ENCODE results near the gene OS9.
A peak's percentile ranks its signal among the peaks of the same experiment; 100 is the strongest.

Gene OS9

DNA sequence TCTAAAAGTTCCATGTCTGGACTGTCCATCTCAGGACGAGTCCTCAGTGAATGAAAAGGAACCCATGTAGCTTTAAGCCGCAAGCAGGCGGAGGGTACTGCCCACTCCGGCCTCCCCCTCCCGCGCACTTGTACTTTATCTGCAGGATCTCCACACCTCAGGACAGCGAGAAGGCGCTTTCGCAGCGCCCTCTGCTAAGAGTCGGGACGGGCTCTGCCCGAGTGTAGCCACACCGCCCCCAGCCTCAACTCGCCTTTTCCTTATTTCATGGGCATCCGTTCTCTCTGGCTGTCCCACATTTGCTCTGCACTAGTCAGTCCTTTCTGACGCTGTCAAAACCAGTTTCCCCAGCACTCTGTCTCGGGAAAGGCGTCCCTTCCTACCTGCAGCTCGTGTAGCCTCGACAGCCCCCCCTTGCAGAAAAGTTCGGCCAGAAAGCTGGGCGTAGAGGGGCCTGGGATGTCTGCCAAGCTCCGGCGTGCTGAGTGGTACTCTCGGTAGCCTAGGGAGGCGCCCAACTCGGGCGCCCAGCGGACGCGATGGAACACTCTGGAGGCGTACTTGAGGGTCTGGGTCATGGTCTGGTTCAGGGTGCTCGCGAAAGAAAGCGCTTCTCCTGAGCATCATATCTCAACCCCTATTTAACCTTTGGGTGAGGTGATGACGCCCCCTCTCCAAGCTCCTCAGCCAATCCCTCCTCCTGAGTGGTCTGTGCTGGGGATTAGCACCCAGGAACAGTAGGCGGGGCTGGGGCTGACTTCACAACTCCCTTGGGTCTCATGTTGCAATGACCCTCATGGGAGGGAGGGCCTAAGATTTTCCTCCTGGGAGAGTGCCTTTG, 72.8 kb downstream of the OS9 start, which contains the start of gene CYP27B1:
CYP27B1 (minus strand) TSS at position 615 of the 841 bp plus-strand sequence; CDS start at position 578, 37 bp downstream.
- H3K9me3 ChIP-seq (ENCODE audit: control insufficient read depth, insufficient read depth, low read depth, low read length) = no peaks in the 10 kb centered on the region
- ChIA-PET CTCF (interaction anchor here (0.5 to 3.8 kb wide), 11 partner anchors 9 to 174 kb away, joined by 3 to 26 read pairs (median 3); partner anchors contain the start of genes MARCHF9 and TSFM), POLR2A (interaction anchor here (0.5 to 2.5 kb wide), 7 partner anchors 10 to 127 kb away, joined by 3 to 8 read pairs (median 4); partner anchors contain the start of genes CDK4 and TSPAN31)
- peaks cover 0 to 34% of the 10 kb centered on the region in 2 experiments; a peak in 2 of 3 replicates for H3K36me3 ChIP-seq (ENCODE audit: control insufficient read depth in 2 of 2, insufficient read depth in 1 of 2, low read length in 2 of 2)
- H3K4me1 ChIP-seq (ENCODE audit: control insufficient read depth, insufficient read depth, low read length) = peaks cover 18% of the 10 kb centered on the region
- H3K4me3 ChIP-seq (ENCODE audit: low read depth, low read length) = peak within 1 kb of the TSS; percentile 24
- no peak within 1 kb of the TSS; the same call in 1 of the 2 replicates for H3K27ac ChIP-seq (ENCODE audit: extremely low read depth, low read depth, low read length)
- TF ChIP-seq KLF1 (tag by site-specific recombination; IDR thresholded peaks at IDR 0.05) (peak; percentile 49), TRIM28 (IDR thresholded peaks at IDR 0.05; ENCODE audit: borderline replicate concordance, low read length) (no peak), ZNF324 (tag by site-specific recombination; IDR thresholded peaks at IDR 0.05) (0 out of 2 replicates have a peak, but pooled peaks have one; percentile 29), ZSCAN23 (tag by site-specific recombination; IDR thresholded peaks at IDR 0.05) (no peak), BCL11A (tag by site-specific recombination; IDR thresholded peaks at IDR 0.05; ENCODE audit: low read depth) (no peak), ZNF2 (tag by site-specific recombination; IDR thresholded peaks at IDR 0.05) (no peak), OSR2 (tag by site-specific recombination; IDR thresholded peaks at IDR 0.05) (peak; percentile 69), ZBTB8A (tag by site-specific recombination; IDR thresholded peaks at IDR 0.05) (peak; percentile 97), SP3 (tag by site-specific recombination; IDR thresholded peaks at IDR 0.05) (peak; percentile 52; the same call in 1 of the 2 replicates), GLIS2 (tag by site-specific recombination; IDR thresholded peaks at IDR 0.05) (peak; percentile 82; the same call in 1 of the 2 replicates), ZNF341 (tag by site-specific recombination; IDR thresholded peaks at IDR 0.05; ENCODE audit: low read depth) (peak; percentile 97), EGR2 (tag by site-specific recombination; IDR thresholded peaks at IDR 0.05; ENCODE audit: low read depth) (peak; percentile 70), BCL11B (tag by site-specific recombination; IDR thresholded peaks at IDR 0.05; ENCODE audit: low read depth) (no peak), ZNF670 (tag by site-specific recombination; IDR thresholded peaks at IDR 0.05; ENCODE audit: low read depth) (no peak), ZEB2 (tag by site-specific recombination; IDR thresholded peaks at IDR 0.05) (peak; percentile 57), MZF1 (tag by site-specific recombination; IDR thresholded peaks at IDR 0.05; ENCODE audit: borderline replicate concordance) (peak; percentile 61; the same call in 1 of the 2 replicates), WT1 (tag by site-specific recombination; IDR thresholded peaks at IDR 0.05) (peak; percentile 68)
- TF ChIP-seq, protein P1, sequence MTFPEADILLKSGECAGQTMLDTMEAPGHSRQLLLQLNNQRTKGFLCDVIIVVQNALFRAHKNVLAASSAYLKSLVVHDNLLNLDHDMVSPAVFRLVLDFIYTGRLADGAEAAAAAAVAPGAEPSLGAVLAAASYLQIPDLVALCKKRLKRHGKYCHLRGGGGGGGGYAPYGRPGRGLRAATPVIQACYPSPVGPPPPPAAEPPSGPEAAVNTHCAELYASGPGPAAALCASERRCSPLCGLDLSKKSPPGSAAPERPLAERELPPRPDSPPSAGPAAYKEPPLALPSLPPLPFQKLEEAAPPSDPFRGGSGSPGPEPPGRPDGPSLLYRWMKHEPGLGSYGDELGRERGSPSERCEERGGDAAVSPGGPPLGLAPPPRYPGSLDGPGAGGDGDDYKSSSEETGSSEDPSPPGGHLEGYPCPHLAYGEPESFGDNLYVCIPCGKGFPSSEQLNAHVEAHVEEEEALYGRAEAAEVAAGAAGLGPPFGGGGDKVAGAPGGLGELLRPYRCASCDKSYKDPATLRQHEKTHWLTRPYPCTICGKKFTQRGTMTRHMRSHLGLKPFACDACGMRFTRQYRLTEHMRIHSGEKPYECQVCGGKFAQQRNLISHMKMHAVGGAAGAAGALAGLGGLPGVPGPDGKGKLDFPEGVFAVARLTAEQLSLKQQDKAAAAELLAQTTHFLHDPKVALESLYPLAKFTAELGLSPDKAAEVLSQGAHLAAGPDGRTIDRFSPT (tag by site-specific recombination; IDR thresholded peaks at IDR 0.05) = no peak
- TF ChIP-seq, protein P2, sequence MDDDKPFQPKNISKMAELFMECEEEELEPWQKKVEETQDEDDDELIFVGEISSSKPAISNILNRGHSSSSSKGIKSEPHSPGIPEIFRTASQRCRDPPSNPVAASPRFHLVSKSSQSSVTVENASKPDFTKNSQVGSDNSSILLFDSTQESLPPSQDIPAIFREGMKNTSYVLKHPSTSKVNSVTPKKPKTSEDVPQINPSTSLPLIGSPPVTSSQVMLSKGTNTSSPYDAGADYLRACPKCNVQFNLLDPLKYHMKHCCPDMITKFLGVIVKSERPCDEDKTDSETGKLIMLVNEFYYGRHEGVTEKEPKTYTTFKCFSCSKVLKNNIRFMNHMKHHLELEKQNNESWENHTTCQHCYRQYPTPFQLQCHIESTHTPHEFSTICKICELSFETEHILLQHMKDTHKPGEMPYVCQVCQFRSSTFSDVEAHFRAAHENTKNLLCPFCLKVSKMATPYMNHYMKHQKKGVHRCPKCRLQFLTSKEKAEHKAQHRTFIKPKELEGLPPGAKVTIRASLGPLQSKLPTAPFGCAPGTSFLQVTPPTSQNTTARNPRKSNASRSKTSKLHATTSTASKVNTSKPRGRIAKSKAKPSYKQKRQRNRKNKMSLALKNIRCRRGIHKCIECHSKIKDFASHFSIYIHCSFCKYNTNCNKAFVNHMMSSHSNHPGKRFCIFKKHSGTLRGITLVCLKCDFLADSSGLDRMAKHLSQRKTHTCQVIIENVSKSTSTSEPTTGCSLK (tag by site-specific recombination; IDR thresholded peaks at IDR 0.05) = no peak
- TF ChIP-seq, protein P3, sequence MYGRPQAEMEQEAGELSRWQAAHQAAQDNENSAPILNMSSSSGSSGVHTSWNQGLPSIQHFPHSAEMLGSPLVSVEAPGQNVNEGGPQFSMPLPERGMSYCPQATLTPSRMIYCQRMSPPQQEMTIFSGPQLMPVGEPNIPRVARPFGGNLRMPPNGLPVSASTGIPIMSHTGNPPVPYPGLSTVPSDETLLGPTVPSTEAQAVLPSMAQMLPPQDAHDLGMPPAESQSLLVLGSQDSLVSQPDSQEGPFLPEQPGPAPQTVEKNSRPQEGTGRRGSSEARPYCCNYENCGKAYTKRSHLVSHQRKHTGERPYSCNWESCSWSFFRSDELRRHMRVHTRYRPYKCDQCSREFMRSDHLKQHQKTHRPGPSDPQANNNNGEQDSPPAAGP (tag by site-specific recombination; IDR thresholded peaks at IDR 0.05) = peak; percentile 62
- TF ChIP-seq, protein P4, sequence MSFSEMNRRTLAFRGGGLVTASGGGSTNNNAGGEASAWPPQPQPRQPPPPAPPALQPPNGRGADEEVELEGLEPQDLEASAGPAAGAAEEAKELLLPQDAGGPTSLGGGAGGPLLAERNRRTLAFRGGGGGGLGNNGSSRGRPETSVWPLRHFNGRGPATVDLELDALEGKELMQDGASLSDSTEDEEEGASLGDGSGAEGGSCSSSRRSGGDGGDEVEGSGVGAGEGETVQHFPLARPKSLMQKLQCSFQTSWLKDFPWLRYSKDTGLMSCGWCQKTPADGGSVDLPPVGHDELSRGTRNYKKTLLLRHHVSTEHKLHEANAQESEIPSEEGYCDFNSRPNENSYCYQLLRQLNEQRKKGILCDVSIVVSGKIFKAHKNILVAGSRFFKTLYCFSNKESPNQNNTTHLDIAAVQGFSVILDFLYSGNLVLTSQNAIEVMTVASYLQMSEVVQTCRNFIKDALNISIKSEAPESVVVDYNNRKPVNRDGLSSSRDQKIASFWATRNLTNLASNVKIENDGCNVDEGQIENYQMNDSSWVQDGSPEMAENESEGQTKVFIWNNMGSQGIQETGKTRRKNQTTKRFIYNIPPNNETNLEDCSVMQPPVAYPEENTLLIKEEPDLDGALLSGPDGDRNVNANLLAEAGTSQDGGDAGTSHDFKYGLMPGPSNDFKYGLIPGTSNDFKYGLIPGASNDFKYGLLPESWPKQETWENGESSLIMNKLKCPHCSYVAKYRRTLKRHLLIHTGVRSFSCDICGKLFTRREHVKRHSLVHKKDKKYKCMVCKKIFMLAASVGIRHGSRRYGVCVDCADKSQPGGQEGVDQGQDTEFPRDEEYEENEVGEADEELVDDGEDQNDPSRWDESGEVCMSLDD (tag by site-specific recombination; IDR thresholded peaks at IDR 0.05) = no peak
- TF ChIP-seq, protein P5, sequence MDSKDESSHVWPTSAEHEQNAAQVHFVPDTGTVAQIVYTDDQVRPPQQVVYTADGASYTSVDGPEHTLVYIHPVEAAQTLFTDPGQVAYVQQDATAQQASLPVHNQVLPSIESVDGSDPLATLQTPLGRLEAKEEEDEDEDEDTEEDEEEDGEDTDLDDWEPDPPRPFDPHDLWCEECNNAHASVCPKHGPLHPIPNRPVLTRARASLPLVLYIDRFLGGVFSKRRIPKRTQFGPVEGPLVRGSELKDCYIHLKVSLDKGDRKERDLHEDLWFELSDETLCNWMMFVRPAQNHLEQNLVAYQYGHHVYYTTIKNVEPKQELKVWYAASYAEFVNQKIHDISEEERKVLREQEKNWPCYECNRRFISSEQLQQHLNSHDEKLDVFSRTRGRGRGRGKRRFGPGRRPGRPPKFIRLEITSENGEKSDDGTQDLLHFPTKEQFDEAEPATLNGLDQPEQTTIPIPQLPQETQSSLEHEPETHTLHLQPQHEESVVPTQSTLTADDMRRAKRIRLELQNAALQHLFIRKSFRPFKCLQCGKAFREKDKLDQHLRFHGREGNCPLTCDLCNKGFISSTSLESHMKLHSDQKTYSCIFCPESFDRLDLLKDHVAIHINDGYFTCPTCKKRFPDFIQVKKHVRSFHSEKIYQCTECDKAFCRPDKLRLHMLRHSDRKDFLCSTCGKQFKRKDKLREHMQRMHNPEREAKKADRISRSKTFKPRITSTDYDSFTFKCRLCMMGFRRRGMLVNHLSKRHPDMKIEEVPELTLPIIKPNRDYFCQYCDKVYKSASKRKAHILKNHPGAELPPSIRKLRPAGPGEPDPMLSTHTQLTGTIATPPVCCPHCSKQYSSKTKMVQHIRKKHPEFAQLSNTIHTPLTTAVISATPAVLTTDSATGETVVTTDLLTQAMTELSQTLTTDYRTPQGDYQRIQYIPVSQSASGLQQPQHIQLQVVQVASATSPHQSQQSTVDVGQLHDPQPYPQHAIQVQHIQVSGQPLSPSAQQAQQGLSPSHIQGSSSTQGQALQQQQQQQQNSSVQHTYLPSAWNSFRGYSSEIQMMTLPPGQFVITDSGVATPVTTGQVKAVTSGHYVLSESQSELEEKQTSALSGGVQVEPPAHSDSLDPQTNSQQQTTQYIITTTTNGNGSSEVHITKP (tag by site-specific recombination; IDR thresholded peaks at IDR 0.05) = peak; percentile 95
- TF ChIP-seq, protein P6, sequence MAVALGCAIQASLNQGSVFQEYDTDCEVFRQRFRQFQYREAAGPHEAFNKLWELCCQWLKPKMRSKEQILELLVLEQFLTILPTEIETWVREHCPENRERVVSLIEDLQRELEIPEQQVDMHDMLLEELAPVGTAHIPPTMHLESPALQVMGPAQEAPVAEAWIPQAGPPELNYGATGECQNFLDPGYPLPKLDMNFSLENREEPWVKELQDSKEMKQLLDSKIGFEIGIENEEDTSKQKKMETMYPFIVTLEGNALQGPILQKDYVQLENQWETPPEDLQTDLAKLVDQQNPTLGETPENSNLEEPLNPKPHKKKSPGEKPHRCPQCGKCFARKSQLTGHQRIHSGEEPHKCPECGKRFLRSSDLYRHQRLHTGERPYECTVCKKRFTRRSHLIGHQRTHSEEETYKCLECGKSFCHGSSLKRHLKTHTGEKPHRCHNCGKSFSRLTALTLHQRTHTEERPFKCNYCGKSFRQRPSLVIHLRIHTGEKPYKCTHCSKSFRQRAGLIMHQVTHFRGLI (tag by site-specific recombination; IDR thresholded peaks at IDR 0.05) = peak; percentile 99

All from HEK293 (cell line).